Vagina (tissue), 2 donors: ENCODE data around the gene AHNAK2. TPM values are rescaled to one million over a fixed set of nuclear protein-coding genes. Genes with fewer than 3 reads are reported as not detected.

Experiments used
- DNase-seq, 2 donors: peaks; one replicate each; pipeline ENCODE4 v3.0.0-alpha.2; 2017; ENCODE audit errors: extremely low spot score in 2 of 2
- H3K27ac ChIP-seq: fragments of 200-600 bp; sonication (generic); one replicate; pipeline ENCODE4 v1.5.1; 2019
- H3K27me3 ChIP-seq: fragments of 200-600 bp; sonication (generic); one replicate; pipeline ENCODE4 v1.5.1; 2019
- H3K36me3 ChIP-seq, 2 donors: fragments of 200-600 bp; sonication (generic); one replicate each; pipeline ENCODE4 v1.5.1; 2017 to 2019
- H3K4me1 ChIP-seq: fragments of 200-600 bp; sonication (generic); one replicate; pipeline ENCODE4 v1.5.1; 2019
- H3K4me3 ChIP-seq, 2 donors: fragments of 200-600 bp; sonication (generic); 1 replicate in 1 of 2; 2 replicates in 1 of 2; pipeline ENCODE4 v1.5.1; 2016 to 2019
- H3K9me3 ChIP-seq: fragments of 200-600 bp; sonication (generic); one replicate; pipeline ENCODE4 v1.5.1; 2019
- POLR2A ChIP-seq, 2 donors: fragments of 450-650 bp; IDR thresholded peaks; one replicate each; pipeline ENCODE4 v1.6.1; 2017; ENCODE audit warnings: antibody characterized with exemption in 2 of 2, mild to moderate bottlenecking in 2 of 2, moderate library complexity in 2 of 2
- POLR2AphosphoS5 ChIP-seq, 2 donors: sonication (generic); formaldehyde crosslinking; IDR thresholded peaks; one replicate each; pipeline ENCODE4 v1.9.0; 2017; ENCODE audit warnings: antibody characterized with exemption in 2 of 2, mild to moderate bottlenecking in 2 of 2, low read depth in 1 of 2; ENCODE audit not compliant: insufficient read depth in 1 of 2
- intact Hi-C: fragments of 100-400 bp; cut with DNase I; formaldehyde crosslinking; loops from one replicate; pipeline ENCODE4 v1.15.1; 2023
- total RNA-seq: library from RNA; depleted of rRNA; stranded (reverse); fragments of >200 nt; gene quantifications from one replicate; pipeline ENCODE4 v1.2.3, GENCODE V29; 2016
- TF ChIP-seq, protein P1 (sequence below), 3 experiments: fragments of 450-650 bp in 2 of 3; fragments of 200-600 bp in 1 of 3; sonication (generic) in 1 of 3; IDR thresholded peaks; one replicate each; pipeline ENCODE4 v1.5.1; 2017 to 2019; ENCODE audit warnings: antibody characterized with exemption in 3 of 3, mild to moderate bottlenecking in 2 of 3, moderate library complexity in 2 of 3

The AHNAK2 gene
- total RNA-seq, 1 donor from 2014 or later: 180 TPM

DNA sequence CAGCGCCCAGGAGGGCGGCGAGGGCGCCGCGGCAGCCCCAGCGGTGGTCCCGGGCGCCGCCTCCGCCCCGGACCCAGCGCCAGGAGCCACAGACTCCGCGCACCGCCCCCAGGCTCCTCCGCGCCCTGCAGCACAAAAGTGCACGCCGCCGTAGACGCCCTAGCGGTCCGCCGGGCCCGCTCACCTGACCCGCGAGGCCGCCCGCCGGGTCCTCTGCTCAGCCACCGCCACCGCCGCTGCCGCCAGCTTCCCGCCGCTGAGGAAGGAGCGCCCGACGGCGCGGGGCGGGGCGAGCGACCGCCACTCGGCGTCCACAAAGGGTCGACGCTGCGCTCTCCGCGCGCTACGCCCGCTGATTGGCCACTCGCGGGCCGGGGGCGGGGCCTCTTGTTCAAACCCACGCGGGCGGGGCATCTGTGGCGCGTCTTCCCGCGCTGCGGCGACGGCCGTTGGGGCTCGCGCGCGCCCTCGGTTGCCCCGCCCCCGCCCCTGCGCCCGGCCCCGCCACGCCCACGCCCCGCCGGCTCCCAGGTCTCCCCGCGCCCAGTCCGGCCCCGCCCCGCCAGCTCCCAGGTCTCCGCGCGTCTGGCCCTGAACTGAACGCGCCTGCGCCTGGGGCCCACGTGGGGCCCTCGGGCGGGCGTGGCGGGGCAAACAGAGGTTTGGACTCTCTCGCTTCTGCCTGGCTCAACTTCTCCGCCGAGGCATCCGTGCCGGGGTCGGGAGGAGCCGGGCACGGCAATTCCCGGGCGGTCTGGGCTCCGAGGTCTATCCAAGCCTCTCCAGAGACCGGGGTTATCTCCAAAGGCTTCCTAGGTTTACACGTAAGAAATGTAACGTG is 42.9 kb upstream of the AHNAK2 start, which contains the start of gene CDCA4:
Gene CDCA4, minus strand, starts transcription at position 269 of the 841 bp plus-strand sequence. CDS start 9,154 bp downstream, outside the sequence.
- no peaks in the 10 kb centered on the region for H3K9me3 ChIP-seq
- H3K4me1 ChIP-seq: peaks cover 49% of the 10 kb centered on the region
- intact Hi-C loops: loop anchor here (5.0 kb wide), 1 partner anchor 49 kb away; no protein-coding TSS in a partner anchor
- peak within 1 kb of the TSS; percentile 90 for H3K27ac ChIP-seq
- no peaks in the 10 kb centered on the region for H3K36me3 ChIP-seq
- H3K4me3 ChIP-seq: peak within 1 kb of the TSS; percentile 63 to 78
- DNase-seq: peak in 1 of 2 donors; percentile 93
- H3K27me3 ChIP-seq: no peaks in the 10 kb centered on the region
- TF ChIP-seq POLR2AphosphoS5 (IDR thresholded peaks at IDR 0.05; ENCODE audit: insufficient read depth in 1 of 2, low read depth in 1 of 2): peak; percentile 57 to 94
- TF ChIP-seq, protein P1, sequence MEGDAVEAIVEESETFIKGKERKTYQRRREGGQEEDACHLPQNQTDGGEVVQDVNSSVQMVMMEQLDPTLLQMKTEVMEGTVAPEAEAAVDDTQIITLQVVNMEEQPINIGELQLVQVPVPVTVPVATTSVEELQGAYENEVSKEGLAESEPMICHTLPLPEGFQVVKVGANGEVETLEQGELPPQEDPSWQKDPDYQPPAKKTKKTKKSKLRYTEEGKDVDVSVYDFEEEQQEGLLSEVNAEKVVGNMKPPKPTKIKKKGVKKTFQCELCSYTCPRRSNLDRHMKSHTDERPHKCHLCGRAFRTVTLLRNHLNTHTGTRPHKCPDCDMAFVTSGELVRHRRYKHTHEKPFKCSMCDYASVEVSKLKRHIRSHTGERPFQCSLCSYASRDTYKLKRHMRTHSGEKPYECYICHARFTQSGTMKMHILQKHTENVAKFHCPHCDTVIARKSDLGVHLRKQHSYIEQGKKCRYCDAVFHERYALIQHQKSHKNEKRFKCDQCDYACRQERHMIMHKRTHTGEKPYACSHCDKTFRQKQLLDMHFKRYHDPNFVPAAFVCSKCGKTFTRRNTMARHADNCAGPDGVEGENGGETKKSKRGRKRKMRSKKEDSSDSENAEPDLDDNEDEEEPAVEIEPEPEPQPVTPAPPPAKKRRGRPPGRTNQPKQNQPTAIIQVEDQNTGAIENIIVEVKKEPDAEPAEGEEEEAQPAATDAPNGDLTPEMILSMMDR (IDR thresholded peaks at IDR 0.05): peak in 1 of 3 experiments; percentile 10
- peak in 1 of 2 donors; percentile 85 for TF ChIP-seq POLR2A (IDR thresholded peaks at IDR 0.05)

DNA sequence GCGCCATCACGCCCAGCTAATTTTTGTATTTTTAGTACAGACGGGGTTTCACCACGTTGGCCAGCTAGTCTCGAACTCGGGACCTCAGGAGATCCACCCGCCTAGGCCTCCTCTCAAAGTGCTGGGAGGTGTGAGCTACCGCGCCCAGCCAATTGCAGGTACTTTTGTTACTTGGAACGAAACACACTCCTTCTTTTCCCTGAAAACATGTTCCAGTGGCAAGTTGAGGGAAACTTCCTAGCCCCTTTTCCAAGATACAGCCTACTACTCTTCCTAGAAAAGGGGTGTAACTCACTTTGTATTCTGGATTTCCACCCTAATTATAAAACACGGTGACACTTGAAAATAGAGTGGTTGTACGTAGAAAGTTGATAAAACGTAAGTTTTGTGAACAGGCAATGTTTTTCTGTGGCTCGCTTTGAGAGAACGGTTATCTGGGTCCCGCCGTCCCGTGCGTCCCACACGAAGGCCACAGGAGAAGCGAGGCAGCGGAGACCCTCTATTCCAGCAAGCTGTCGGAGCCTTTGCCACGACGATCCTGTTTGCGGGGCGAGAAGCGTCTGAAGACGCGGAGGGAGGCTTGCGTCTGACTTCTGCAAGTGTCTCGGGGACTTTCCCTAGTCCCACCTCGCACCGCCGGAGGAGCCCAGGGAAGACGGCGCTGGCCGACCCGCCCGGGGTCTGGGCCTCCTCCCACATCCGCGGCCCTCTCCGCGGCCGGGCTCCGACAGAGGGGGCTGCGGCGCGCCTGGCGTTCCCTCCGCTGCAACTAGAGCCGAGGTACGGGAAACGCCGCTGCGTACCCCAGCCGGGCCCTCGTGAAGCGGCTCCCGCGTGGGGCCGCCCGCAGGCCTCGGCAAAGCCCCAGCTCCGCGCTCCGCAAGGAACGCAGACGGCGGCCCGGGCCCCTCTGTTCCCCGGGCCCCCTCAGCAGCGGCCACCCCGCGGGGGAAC is 42.0 kb upstream of the AHNAK2 start:
- intact Hi-C loops: loop anchor here (5.0 kb wide), 1 partner anchor 48 kb away; no protein-coding TSS in a partner anchor
- DNase-seq: no peak
- TF ChIP-seq POLR2A (IDR thresholded peaks at IDR 0.05): no peak
- TF ChIP-seq POLR2AphosphoS5 (IDR thresholded peaks at IDR 0.05; ENCODE audit: insufficient read depth in 1 of 2, low read depth in 1 of 2): no peak
- TF ChIP-seq, protein P1 (IDR thresholded peaks at IDR 0.05): no peak
- H3K27me3 ChIP-seq: no peaks in the 10 kb centered on the region
- peak overlapping the region; percentile 90 for H3K27ac ChIP-seq
- H3K4me3 ChIP-seq: peak overlapping the region; percentile 63 to 78
- H3K36me3 ChIP-seq: no peaks in the 10 kb centered on the region
- peaks cover 57% of the 10 kb centered on the region for H3K4me1 ChIP-seq
- no peaks in the 10 kb centered on the region for H3K9me3 ChIP-seq

DNA sequence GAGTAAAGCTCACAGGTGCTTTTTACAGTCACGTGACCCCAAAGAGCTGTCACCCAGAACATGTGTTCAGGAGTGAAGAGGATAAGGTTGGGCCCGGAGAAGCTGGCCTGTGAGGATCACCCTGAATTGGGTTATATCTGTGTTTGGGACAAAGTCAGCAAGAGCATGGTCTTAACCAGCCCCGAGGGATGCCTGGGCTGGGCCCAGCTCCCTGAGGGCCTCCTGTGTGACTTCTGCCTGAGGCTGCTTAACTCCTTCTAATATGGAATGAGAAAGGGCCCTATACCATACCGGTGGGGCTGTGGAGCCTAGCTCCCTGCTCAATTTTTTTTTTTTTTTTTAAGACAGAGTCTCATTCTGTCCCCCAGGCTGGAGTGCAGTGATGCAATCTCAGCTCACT is 40.2 kb upstream of the AHNAK2 start:
- Histone ChIP-seq H3K36me3 (no peaks in the 10 kb centered on the region), H3K27ac (no peak overlapping the region), H3K4me3 (no peak overlapping the region), H3K4me1 (peaks cover 67% of the 10 kb centered on the region), H3K27me3 (no peaks in the 10 kb centered on the region), H3K9me3 (no peaks in the 10 kb centered on the region)
- intact Hi-C loops: no loop called here
- no peak for DNase-seq
- TF ChIP-seq, protein P1 (IDR thresholded peaks at IDR 0.05): no peak
- TF ChIP-seq POLR2AphosphoS5 (IDR thresholded peaks at IDR 0.05; ENCODE audit: insufficient read depth in 1 of 2, low read depth in 1 of 2) (no peak), POLR2A (IDR thresholded peaks at IDR 0.05) (no peak)

DNA sequence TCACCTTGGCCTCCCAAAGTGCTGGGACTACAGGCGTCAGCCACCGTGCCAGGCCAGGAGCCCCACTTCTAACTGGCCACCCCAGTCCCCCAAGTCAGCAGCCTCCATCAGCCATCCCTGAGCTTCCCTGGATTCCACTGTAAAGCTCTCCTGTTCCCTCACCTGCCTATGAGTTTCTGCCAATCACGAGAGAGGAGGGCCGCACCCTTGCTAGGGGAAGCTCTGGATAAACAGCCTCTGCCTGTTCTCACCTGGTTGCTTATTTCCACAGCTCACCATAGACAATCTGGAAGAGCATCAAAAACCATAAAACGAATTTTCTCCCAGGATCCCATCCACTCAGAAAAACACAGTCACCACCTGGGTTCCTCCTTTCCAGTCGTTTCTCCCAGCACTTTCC is 37.7 kb upstream of the AHNAK2 start:
- H3K9me3 ChIP-seq: no peaks in the 10 kb centered on the region
- no peak for DNase-seq
- peak overlapping the region; percentile 22 for H3K27ac ChIP-seq
- intact Hi-C loops: no loop called here
- H3K36me3 ChIP-seq: peaks cover 0 to 8% of the 10 kb centered on the region in 2 donors
- H3K27me3 ChIP-seq: no peaks in the 10 kb centered on the region
- peak in 1 of 2 donors; percentile 58 for TF ChIP-seq POLR2AphosphoS5 (IDR thresholded peaks at IDR 0.05; ENCODE audit: insufficient read depth in 1 of 2, low read depth in 1 of 2)
- TF ChIP-seq, protein P1 (IDR thresholded peaks at IDR 0.05): no peak
- no peak overlapping the region for H3K4me3 ChIP-seq
- H3K4me1 ChIP-seq: peaks cover 70% of the 10 kb centered on the region
